ENCODE results near the gene SPRR2A.
"Not testable (repeated sequence)": the region's sequence is repeated elsewhere in the genome, so short reads cannot be mapped to it uniquely, and the experiment has no call there.

Gene SPRR2A

GRCh38 chr1:153022340-153022739, 35.0 kb downstream of the SPRR2A start:
- H3K4me3 ChIP-seq (ENCODE audit: low read length); H3K27me3 ChIP-seq (ENCODE audit: insufficient read depth, low read length); H3K27ac ChIP-seq (ENCODE audit: low read length): not testable (repeated sequence)

GRCh38 chr1:153021829-153022228, 35.5 kb downstream of the SPRR2A start:
- not testable (repeated sequence) for H3K4me3 ChIP-seq (ENCODE audit: low read length); H3K27ac ChIP-seq (ENCODE audit: low read length); H3K27me3 ChIP-seq (ENCODE audit: insufficient read depth, low read length); H3K9ac ChIP-seq (ENCODE audit: low read depth, low read length); H3K4me1 ChIP-seq (ENCODE audit: insufficient read depth, low read length); H3K36me3 ChIP-seq (ENCODE audit: insufficient read depth, low read depth, low read length); H3K9me3 ChIP-seq (ENCODE audit: insufficient read depth, low read depth, low read length)

More at GRCh38 chr1:153022340-153022739, 35.0 kb downstream of the SPRR2A start:
- not testable (repeated sequence) for H3K9me3 ChIP-seq (ENCODE audit: insufficient read depth, low read depth, low read length); H3K9ac ChIP-seq (ENCODE audit: low read depth, low read length); H3K4me1 ChIP-seq (ENCODE audit: insufficient read depth, low read length); H3K36me3 ChIP-seq (ENCODE audit: insufficient read depth, low read depth, low read length)

GRCh38 chr1:153011235-153011758, 46.0 kb downstream of the SPRR2A start:
- not testable (repeated sequence) for H3K4me1 ChIP-seq (ENCODE audit: insufficient read depth, low read length); H3K4me3 ChIP-seq (ENCODE audit: low read length); H3K9me3 ChIP-seq (ENCODE audit: insufficient read depth, low read depth, low read length); H3K36me3 ChIP-seq (ENCODE audit: insufficient read depth, low read depth, low read length); H3K9ac ChIP-seq (ENCODE audit: low read depth, low read length); H3K27ac ChIP-seq (ENCODE audit: low read length); H3K27me3 ChIP-seq (ENCODE audit: insufficient read depth, low read length)
